SJCRH30 (cell line): ENCODE results near the gene GNB4. TPM values are rescaled to one million over a fixed set of nuclear protein-coding genes. Genes with fewer than 3 reads are reported as not detected.

ENCODE experiments used
- DNase-seq, 2 experiments: peaks; one replicate each; pipeline ENCODE4 v3.0.0-alpha.2; 2015 to 2020
- H3K27ac ChIP-seq: fragments of 250-450 bp; sonication (Bioruptor Pico); 2 replicates; pipeline ENCODE4 v1.5.1; 2020; ENCODE audit warnings: mild to moderate bottlenecking, moderate library complexity
- H3K27me3 ChIP-seq: fragments of 250-450 bp; sonication (Bioruptor Pico); 2 replicates; pipeline ENCODE4 v1.5.1; 2020; ENCODE audit warnings: mild to moderate bottlenecking, moderate library complexity
- H3K36me3 ChIP-seq: fragments of 250-450 bp; sonication (Bioruptor Pico); 2 replicates; pipeline ENCODE4 v1.5.1; 2020; ENCODE audit warnings: mild to moderate bottlenecking, moderate library complexity
- H3K4me1 ChIP-seq: fragments of 250-450 bp; sonication (Bioruptor Pico); 2 replicates; pipeline ENCODE4 v1.5.1; 2020; ENCODE audit warnings: mild to moderate bottlenecking, moderate library complexity
- H3K4me3 ChIP-seq: fragments of 250-450 bp; sonication (Bioruptor Pico); 2 replicates; pipeline ENCODE4 v1.5.1; 2020; ENCODE audit warnings: mild to moderate bottlenecking, moderate library complexity
- H3K9me3 ChIP-seq: fragments of 250-450 bp; sonication (Bioruptor Pico); replicated peaks from 2 replicates; pipeline ENCODE4 v1.5.1; 2020; ENCODE audit warnings: mild to moderate bottlenecking, moderate library complexity
- total RNA-seq: library from RNA; depleted of rRNA; stranded (reverse); fragments of >200 nt; shearing (Covaris generic); gene quantifications from 2 replicates; pipeline ENCODE4 v1.2.3, GENCODE V29; 2014; rRNA removed

Gene GNB4
- total RNA-seq, result 48.1 and 48.9 TPM in 2 replicates

- H3K36me3 ChIP-seq, result no peaks in the 10 kb centered on the region
- DNase-seq, result peak; percentile 82 to 83
- H3K9me3 ChIP-seq, result no peaks in the 10 kb centered on the region
- H3K27ac ChIP-seq, result peak within 1 kb of the TSS; percentile 49
- peak within 1 kb of the TSS; percentile 73 for H3K4me3 ChIP-seq
- H3K4me1 ChIP-seq, result no peaks in the 10 kb centered on the region
- H3K27me3 ChIP-seq, result no peaks in the 10 kb centered on the region
Measured at GRCh38 chr3:179451265-179452175, at the start of gene GNB4. Gene GNB4, minus strand, starts transcription at chr3:179451470. Its CDS starts 25,270 bp downstream, at chr3:179426200.

GRCh38 chr3:179495483-179495882, 44.2 kb upstream of the GNB4 start:
- no peak overlapping the region for H3K4me3 ChIP-seq

GRCh38 chr3:179493260-179493659, 42.0 kb upstream of the GNB4 start:
- Histone ChIP-seq H3K36me3 (no peaks in the 10 kb centered on the region), H3K4me3 (no peak overlapping the region), H3K27ac (no peak overlapping the region), H3K4me1 (no peaks in the 10 kb centered on the region), H3K27me3 (no peaks in the 10 kb centered on the region), H3K9me3 (0 out of 2 replicates have a peak, but pooled peaks cover 2% of the 10 kb centered on the region)
- DNase-seq, result no peak

More at GRCh38 chr3:179495483-179495882, 44.2 kb upstream of the GNB4 start:
- no peaks in the 10 kb centered on the region for H3K4me1 ChIP-seq
- H3K27me3 ChIP-seq, result no peaks in the 10 kb centered on the region
- no peaks in the 10 kb centered on the region for H3K36me3 ChIP-seq
- DNase-seq, result no peak
- H3K9me3 ChIP-seq, result 0 out of 2 replicates have a peak, but pooled peaks cover 2% of the 10 kb centered on the region
- H3K27ac ChIP-seq, result no peak overlapping the region

GRCh38 chr3:179488213-179488612, 36.9 kb upstream of the GNB4 start:
- no peaks in the 10 kb centered on the region for H3K36me3 ChIP-seq
- H3K4me3 ChIP-seq, result no peak overlapping the region
- no peak for DNase-seq
- 0 out of 2 replicates have a peak, but pooled peaks cover 2% of the 10 kb centered on the region for H3K9me3 ChIP-seq
- no peak overlapping the region for H3K27ac ChIP-seq
- H3K27me3 ChIP-seq, result no peaks in the 10 kb centered on the region
- H3K4me1 ChIP-seq, result no peaks in the 10 kb centered on the region

GRCh38 chr3:179486806-179487205, 35.5 kb upstream of the GNB4 start:
- H3K4me1 ChIP-seq, result no peaks in the 10 kb centered on the region
- H3K27me3 ChIP-seq, result no peaks in the 10 kb centered on the region
- no peaks in the 10 kb centered on the region for H3K36me3 ChIP-seq
- H3K27ac ChIP-seq, result no peak overlapping the region
- DNase-seq, result no peak
- H3K9me3 ChIP-seq, result no peaks in the 10 kb centered on the region
- no peak overlapping the region for H3K4me3 ChIP-seq

- Histone ChIP-seq H3K27ac (no peak overlapping the region), H3K4me3 (no peak overlapping the region), H3K9me3 (no peaks in the 10 kb centered on the region), H3K27me3 (no peaks in the 10 kb centered on the region), H3K4me1 (no peaks in the 10 kb centered on the region), H3K36me3 (no peaks in the 10 kb centered on the region)
- no peak for DNase-seq
Measured at GRCh38 chr3:179482857-179483256, 31.6 kb upstream of the GNB4 start.

GRCh38 chr3:179476215-179476614, 24.9 kb upstream of the GNB4 start:
- Histone ChIP-seq H3K27me3 (no peaks in the 10 kb centered on the region), H3K27ac (no peak overlapping the region), H3K9me3 (no peaks in the 10 kb centered on the region), H3K4me3 (no peak overlapping the region), H3K4me1 (peaks cover 5% of the 10 kb centered on the region), H3K36me3 (no peaks in the 10 kb centered on the region)
- no peak for DNase-seq

GRCh38 chr3:179474480-179474879, 23.2 kb upstream of the GNB4 start:
- no peaks in the 10 kb centered on the region for H3K36me3 ChIP-seq
- peak; percentile 66 to 80 for DNase-seq
- H3K27me3 ChIP-seq, result no peaks in the 10 kb centered on the region
- 0 out of 2 replicates have a peak overlapping the region, but pooled peaks have one; percentile 23 for H3K27ac ChIP-seq
- H3K4me3 ChIP-seq, result no peak overlapping the region
- no peaks in the 10 kb centered on the region for H3K9me3 ChIP-seq
- H3K4me1 ChIP-seq, result peaks cover 5% of the 10 kb centered on the region

- no peaks in the 10 kb centered on the region for H3K27me3 ChIP-seq
- no peaks in the 10 kb centered on the region for H3K36me3 ChIP-seq
- no peak for DNase-seq
- no peak overlapping the region for H3K4me3 ChIP-seq
- no peak overlapping the region for H3K27ac ChIP-seq
- peaks cover 5% of the 10 kb centered on the region for H3K4me1 ChIP-seq
- no peaks in the 10 kb centered on the region for H3K9me3 ChIP-seq
Measured at GRCh38 chr3:179473565-179473964, 22.3 kb upstream of the GNB4 start.

GRCh38 chr3:179464323-179465092, 13.2 kb upstream of the GNB4 start:
- Histone ChIP-seq H3K27ac (no peak overlapping the region), H3K9me3 (no peaks in the 10 kb centered on the region), H3K4me3 (no peak overlapping the region)

GRCh38 chr3:179463319-179463718, 12.0 kb upstream of the GNB4 start:
- no peak for DNase-seq
- no peak overlapping the region for H3K27ac ChIP-seq
- no peak overlapping the region for H3K4me3 ChIP-seq
- H3K36me3 ChIP-seq, result no peaks in the 10 kb centered on the region
- H3K9me3 ChIP-seq, result no peaks in the 10 kb centered on the region
- H3K4me1 ChIP-seq, result no peaks in the 10 kb centered on the region
- no peaks in the 10 kb centered on the region for H3K27me3 ChIP-seq

More at GRCh38 chr3:179464323-179465092, 13.2 kb upstream of the GNB4 start:
- H3K27me3 ChIP-seq, result no peaks in the 10 kb centered on the region
- H3K36me3 ChIP-seq, result no peaks in the 10 kb centered on the region
- no peaks in the 10 kb centered on the region for H3K4me1 ChIP-seq
- peak in 1 of 2 experiments; percentile 9 for DNase-seq

GRCh38 chr3:179460260-179460659, 9.0 kb upstream of the GNB4 start:
- DNase-seq, result no peak
- H3K4me1 ChIP-seq, result no peaks in the 10 kb centered on the region
- H3K9me3 ChIP-seq, result no peaks in the 10 kb centered on the region
- H3K36me3 ChIP-seq, result no peaks in the 10 kb centered on the region
- H3K27me3 ChIP-seq, result no peaks in the 10 kb centered on the region
- no peak overlapping the region for H3K4me3 ChIP-seq
- H3K27ac ChIP-seq, result no peak overlapping the region

- Histone ChIP-seq H3K27me3 (no peaks in the 10 kb centered on the region), H3K27ac (no peak overlapping the region), H3K36me3 (no peaks in the 10 kb centered on the region), H3K4me3 (no peak overlapping the region), H3K4me1 (no peaks in the 10 kb centered on the region), H3K9me3 (no peaks in the 10 kb centered on the region)
- no peak for DNase-seq
Measured at GRCh38 chr3:179455954-179456353, 4.7 kb upstream of the GNB4 start.

- no peak overlapping the region for H3K27ac ChIP-seq
- no peaks in the 10 kb centered on the region for H3K27me3 ChIP-seq
- DNase-seq, result no peak
- no peaks in the 10 kb centered on the region for H3K9me3 ChIP-seq
- H3K36me3 ChIP-seq, result no peaks in the 10 kb centered on the region
- no peaks in the 10 kb centered on the region for H3K4me1 ChIP-seq
- no peak overlapping the region for H3K4me3 ChIP-seq
Measured at GRCh38 chr3:179454887-179455286, 3.6 kb upstream of the GNB4 start.

GRCh38 chr3:179453967-179454366, 2.7 kb upstream of the GNB4 start:
- Histone ChIP-seq H3K36me3 (no peaks in the 10 kb centered on the region), H3K27me3 (no peaks in the 10 kb centered on the region), H3K9me3 (no peaks in the 10 kb centered on the region), H3K4me3 (no peak overlapping the region), H3K27ac (no peak overlapping the region), H3K4me1 (no peaks in the 10 kb centered on the region)
- no peak for DNase-seq
